HCT116 (cell line): ENCODE measurements around the gene SKIC3. TPM values are rescaled to one million over a fixed set of nuclear protein-coding genes. Genes with fewer than 3 reads are reported as not detected.

ENCODE experiments used
- ATAC-seq: fragments of 200-7000 bp; cut with Tn5 transposase; 2 replicates; pipeline ENCODE4 v1.9.1; 2020; ENCODE audit warnings: mild to moderate bottlenecking, moderate library complexity
- BruUV-seq: library from RNA; stranded (reverse); fragments of 400-500 nt; replicated peaks from 2 replicates; lab custom pipeline; 2021; lab: Mats Ljungman, UMichigan
- CTCF ChIA-PET: fragments of 300-600 bp; sonication (Branson Sonifier 250); formaldehyde crosslinking; loops from one replicate; lab custom pipeline; 2021; ENCODE audit warnings: antibody characterized with exemption; lab: Charles Lee
- POLR2A ChIA-PET: fragments of 300-600, 350-600 bp; sonication (Branson Sonifier 250); formaldehyde crosslinking; loops from one replicate; lab custom pipeline; 2021; ENCODE audit warnings: antibody characterized with exemption; lab: Charles Lee
- RAD21 ChIA-PET, 2 experiments: fragments of 300-600 bp; sonication (Branson Sonifier 250); formaldehyde crosslinking; loops; one replicate each; lab custom pipeline; 2023; ENCODE audit warnings: low total read pairs in 2 of 2; ENCODE audit not compliant: uncharacterized antibody in 2 of 2, unreplicated experiment in 2 of 2, low non-redundant PET in 1 of 2; lab: Charles Lee
- DNase-seq: peaks from one replicate; pipeline ENCODE4 v3.0.0-alpha.2; 2010; ENCODE audit warnings: low read depth, low spot score
- H2AFZ ChIP-seq: fragments of 200-600 bp; shearing (Covaris generic), sonication (generic); 2 replicates; pipeline ENCODE4 v1.6.1; 2017; ENCODE audit warnings: low read depth, mixed run types, mixed read lengths, antibody characterized with exemption, low read length; ENCODE audit not compliant: poor library complexity, severe bottlenecking
- H3K27ac ChIP-seq: 2 replicates; pipeline ENCODE4 v1.5.1; 2012; ENCODE audit warnings: low read depth, low read length
- H3K27me3 ChIP-seq: fragments of 200-600 bp; sonication (generic); 2 replicates; pipeline ENCODE4 v1.6.1; 2016; ENCODE audit warnings: mixed run types, low read length, mixed read lengths; ENCODE audit not compliant: insufficient read depth
- H3K36me3 ChIP-seq, 2 experiments: fragments of 200-500 bp in 1 of 2; fragments of 200-600 bp in 1 of 2; sonication (Bioruptor generic) in 1 of 2; sonication (generic) in 1 of 2; 2 replicates each; pipeline versions ENCODE4 v1.5.1 to v1.6.1; 2014 to 2016; ENCODE audit warnings: low read length in 2 of 2, inconsistent platforms in 1 of 2, mixed read lengths in 1 of 2, mixed run types in 1 of 2; ENCODE audit not compliant: insufficient read depth in 2 of 2, control insufficient read depth in 1 of 2
- H3K4me1 ChIP-seq, 2 experiments: fragments of 200-600 bp in 1 of 2; sonication (generic) in 1 of 2; 2 replicates each; pipeline versions ENCODE4 v1.5.1 to v1.6.1; 2012 to 2017; ENCODE audit warnings: low read length in 2 of 2, inconsistent platforms in 1 of 2, mild to moderate bottlenecking in 1 of 2, mixed read lengths in 1 of 2, mixed run types in 1 of 2, moderate library complexity in 1 of 2; ENCODE audit not compliant: insufficient read depth in 2 of 2, control insufficient read depth in 1 of 2
- H3K4me2 ChIP-seq: fragments of 200-600 bp; sonication (generic); 2 replicates; pipeline ENCODE4 v1.6.1; 2017; ENCODE audit warnings: mixed run types, low read length, mixed read lengths
- H3K4me3 ChIP-seq, 2 experiments: fragments of 200-600 bp in 1 of 2; sonication (generic) in 1 of 2; replicated peaks in 1 of 2; 2 replicates each; pipeline ENCODE4 v1.5.1; 2011 to 2016; ENCODE audit warnings: low read length in 2 of 2, control low read depth in 1 of 2, low read depth in 1 of 2, mild to moderate bottlenecking in 1 of 2, mixed read lengths in 1 of 2, mixed run types in 1 of 2
- H3K79me2 ChIP-seq: fragments of 200-600 bp; sonication (generic); 2 replicates; pipeline ENCODE4 v1.6.1; 2017; ENCODE audit warnings: mild to moderate bottlenecking, mixed run types, low read length, moderate library complexity, mixed read lengths; ENCODE audit not compliant: insufficient read depth
- H3K9ac ChIP-seq: fragments of 200-600 bp; sonication (generic); 2 replicates; pipeline ENCODE4 v1.6.1; 2016; ENCODE audit warnings: low read length, mixed read lengths
- H3K9me2 ChIP-seq: fragments of 200-600 bp; sonication (generic), shearing (Covaris generic); 2 replicates; pipeline ENCODE4 v1.6.1; 2017; ENCODE audit warnings: mixed run types, mild to moderate bottlenecking, moderate library complexity; ENCODE audit not compliant: insufficient read depth
- H3K9me3 ChIP-seq, 2 experiments: fragments of 200-500 bp in 1 of 2; fragments of 200-600 bp in 1 of 2; sonication (Bioruptor generic) in 1 of 2; sonication (generic) in 1 of 2; 2 replicates each; pipeline ENCODE4 v1.6.1; 2014 to 2017; ENCODE audit warnings: low read length in 2 of 2, mixed read lengths in 2 of 2, inconsistent platforms in 1 of 2, low read depth in 1 of 2, mild to moderate bottlenecking in 1 of 2, mixed run types in 1 of 2, moderate library complexity in 1 of 2; ENCODE audit not compliant: control insufficient read depth in 1 of 2, insufficient read depth in 1 of 2
- H4K20me1 ChIP-seq: fragments of 200-600 bp; sonication (generic), shearing (Covaris generic); 2 replicates; pipeline ENCODE4 v1.6.1; 2017; ENCODE audit warnings: mixed run types, mild to moderate bottlenecking, moderate library complexity; ENCODE audit not compliant: insufficient read depth
- CEBPB ChIP-seq: IDR thresholded peaks from 2 replicates; pipeline ENCODE4 v1.6.1; 2012; ENCODE audit warnings: low read depth
- EGR1 ChIP-seq: IDR thresholded peaks from 2 replicates; pipeline ENCODE4 v1.6.1; 2012; ENCODE audit warnings: low read depth
- ELF1 ChIP-seq: IDR thresholded peaks from 2 replicates; pipeline ENCODE4 v1.6.1; 2012; ENCODE audit warnings: low read depth, borderline replicate concordance
- EZH2 ChIP-seq: fragments of 200-600 bp; sonication (generic); IDR thresholded peaks from 2 replicates; pipeline ENCODE4 v1.6.1; 2017; ENCODE audit warnings: antibody characterized with exemption, mixed run types
- JUND ChIP-seq: IDR thresholded peaks from 2 replicates; pipeline ENCODE4 v1.6.1; 2012
- POLR2A ChIP-seq: IDR thresholded peaks from 2 replicates; pipeline ENCODE4 v1.7.0; 2011; ENCODE audit warnings: borderline replicate concordance; ENCODE audit not compliant: insufficient read depth, insufficient read length; ENCODE audit errors: extremely low read depth
- SIN3A ChIP-seq: IDR thresholded peaks from 2 replicates; pipeline ENCODE4 v1.6.1; 2012; ENCODE audit warnings: low read depth
- SP1 ChIP-seq: IDR thresholded peaks from 2 replicates; pipeline ENCODE4 v1.6.1; 2012; ENCODE audit warnings: low read depth
- TCF7L2 ChIP-seq: IDR thresholded peaks from 2 replicates; pipeline ENCODE4 v1.7.0; 2011; ENCODE audit warnings: borderline replicate concordance, inconsistent platforms; ENCODE audit not compliant: insufficient read depth, insufficient read length; ENCODE audit errors: extremely low read depth
- YY1 ChIP-seq: IDR thresholded peaks from 2 replicates; pipeline ENCODE4 v1.6.1; 2011; ENCODE audit warnings: low read length, low read depth, moderate library complexity, mild to moderate bottlenecking; ENCODE audit not compliant: insufficient replicate concordance; ENCODE audit errors: extremely low read depth
- ZFX ChIP-seq: fragments of 450-650 bp; IDR thresholded peaks from 2 replicates; pipeline ENCODE4 v1.6.1; 2017
- intact Hi-C: fragments of 100-400 bp; cut with micrococcal nuclease; formaldehyde crosslinking; loops from 2 replicates; pipeline ENCODE4 v1.10.0; 2022
- total RNA-seq: library from RNA; stranded (reverse); gene quantifications from one replicate; pipeline ENCODE4 v1.2.1, GENCODE V29; 2021; ENCODE audit not compliant: unreplicated experiment
- TF ChIP-seq, protein P1 (sequence below): IDR thresholded peaks from 2 replicates; pipeline ENCODE4 v1.6.1; 2012; ENCODE audit warnings: low read depth
- TF ChIP-seq, protein P2 (sequence below): IDR thresholded peaks from 2 replicates; pipeline ENCODE4 v1.6.1; 2011; ENCODE audit warnings: mild to moderate bottlenecking, low read length, moderate library complexity; ENCODE audit not compliant: insufficient replicate concordance; ENCODE audit errors: extremely low read depth
- TF ChIP-seq, protein P3 (sequence below): IDR thresholded peaks from 2 replicates; pipeline ENCODE4 v1.6.1; 2012

The SKIC3 gene
- total RNA-seq, 1 experiment from 2014 or later = 35.1 TPM

DNA sequence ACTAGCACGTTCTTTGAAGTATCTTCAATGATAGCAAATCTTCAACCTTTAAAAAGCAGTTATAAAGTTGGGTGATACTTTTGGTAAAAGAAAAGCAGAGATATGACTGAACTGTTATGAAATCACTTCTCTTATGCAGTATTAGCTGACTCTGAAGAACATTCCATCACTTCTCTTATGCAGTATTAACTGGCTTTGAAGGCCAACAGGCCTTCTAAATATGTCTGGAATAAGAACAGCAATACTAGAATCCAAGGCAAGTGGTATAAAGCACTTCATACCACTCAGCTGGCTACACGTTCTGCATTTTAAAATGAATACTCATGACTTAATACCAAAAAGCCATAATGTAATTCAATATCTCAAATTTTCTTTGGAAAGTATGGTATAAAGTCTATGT, 17.3 kb downstream of the SKIC3 start:
- POLR2A ChIA-PET = no interaction called here
- CTCF ChIA-PET = no interaction called here
- Histone ChIP-seq H3K79me2 (peaks cover 4% of the 10 kb centered on the region; the same call in 1 of the 2 replicates), H3K4me2 (no peak overlapping the region), H3K27me3 (no peaks in the 10 kb centered on the region), H3K9me2 (no peaks in the 10 kb centered on the region), H4K20me1 (no peaks in the 10 kb centered on the region), H3K36me3 (peaks cover 14 to 21% of the 10 kb centered on the region in 2 experiments), H3K9ac (no peak overlapping the region), H3K27ac (no peak overlapping the region), H3K4me3 (no peak overlapping the region), H3K4me1 (no peaks in the 10 kb centered on the region), H3K9me3 (no peaks in the 10 kb centered on the region), H2AFZ (no peak overlapping the region)
- RAD21 ChIA-PET = no interaction called here
- DNase-seq (no peak), ATAC-seq (no peak)
- intact Hi-C loops = no loop called here
- no TSS peak for BruUV-seq
- TF ChIP-seq YY1 (no peak), CEBPB (no peak), TCF7L2 (no peak), EGR1 (no peak), ZFX (no peak), EZH2 (no peak), SP1 (no peak), SIN3A (no peak), JUND (no peak), ELF1 (no peak), POLR2A (no peak)
- TF ChIP-seq, protein P1, sequence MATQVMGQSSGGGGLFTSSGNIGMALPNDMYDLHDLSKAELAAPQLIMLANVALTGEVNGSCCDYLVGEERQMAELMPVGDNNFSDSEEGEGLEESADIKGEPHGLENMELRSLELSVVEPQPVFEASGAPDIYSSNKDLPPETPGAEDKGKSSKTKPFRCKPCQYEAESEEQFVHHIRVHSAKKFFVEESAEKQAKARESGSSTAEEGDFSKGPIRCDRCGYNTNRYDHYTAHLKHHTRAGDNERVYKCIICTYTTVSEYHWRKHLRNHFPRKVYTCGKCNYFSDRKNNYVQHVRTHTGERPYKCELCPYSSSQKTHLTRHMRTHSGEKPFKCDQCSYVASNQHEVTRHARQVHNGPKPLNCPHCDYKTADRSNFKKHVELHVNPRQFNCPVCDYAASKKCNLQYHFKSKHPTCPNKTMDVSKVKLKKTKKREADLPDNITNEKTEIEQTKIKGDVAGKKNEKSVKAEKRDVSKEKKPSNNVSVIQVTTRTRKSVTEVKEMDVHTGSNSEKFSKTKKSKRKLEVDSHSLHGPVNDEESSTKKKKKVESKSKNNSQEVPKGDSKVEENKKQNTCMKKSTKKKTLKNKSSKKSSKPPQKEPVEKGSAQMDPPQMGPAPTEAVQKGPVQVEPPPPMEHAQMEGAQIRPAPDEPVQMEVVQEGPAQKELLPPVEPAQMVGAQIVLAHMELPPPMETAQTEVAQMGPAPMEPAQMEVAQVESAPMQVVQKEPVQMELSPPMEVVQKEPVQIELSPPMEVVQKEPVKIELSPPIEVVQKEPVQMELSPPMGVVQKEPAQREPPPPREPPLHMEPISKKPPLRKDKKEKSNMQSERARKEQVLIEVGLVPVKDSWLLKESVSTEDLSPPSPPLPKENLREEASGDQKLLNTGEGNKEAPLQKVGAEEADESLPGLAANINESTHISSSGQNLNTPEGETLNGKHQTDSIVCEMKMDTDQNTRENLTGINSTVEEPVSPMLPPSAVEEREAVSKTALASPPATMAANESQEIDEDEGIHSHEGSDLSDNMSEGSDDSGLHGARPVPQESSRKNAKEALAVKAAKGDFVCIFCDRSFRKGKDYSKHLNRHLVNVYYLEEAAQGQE = no peak
- TF ChIP-seq, protein P2, sequence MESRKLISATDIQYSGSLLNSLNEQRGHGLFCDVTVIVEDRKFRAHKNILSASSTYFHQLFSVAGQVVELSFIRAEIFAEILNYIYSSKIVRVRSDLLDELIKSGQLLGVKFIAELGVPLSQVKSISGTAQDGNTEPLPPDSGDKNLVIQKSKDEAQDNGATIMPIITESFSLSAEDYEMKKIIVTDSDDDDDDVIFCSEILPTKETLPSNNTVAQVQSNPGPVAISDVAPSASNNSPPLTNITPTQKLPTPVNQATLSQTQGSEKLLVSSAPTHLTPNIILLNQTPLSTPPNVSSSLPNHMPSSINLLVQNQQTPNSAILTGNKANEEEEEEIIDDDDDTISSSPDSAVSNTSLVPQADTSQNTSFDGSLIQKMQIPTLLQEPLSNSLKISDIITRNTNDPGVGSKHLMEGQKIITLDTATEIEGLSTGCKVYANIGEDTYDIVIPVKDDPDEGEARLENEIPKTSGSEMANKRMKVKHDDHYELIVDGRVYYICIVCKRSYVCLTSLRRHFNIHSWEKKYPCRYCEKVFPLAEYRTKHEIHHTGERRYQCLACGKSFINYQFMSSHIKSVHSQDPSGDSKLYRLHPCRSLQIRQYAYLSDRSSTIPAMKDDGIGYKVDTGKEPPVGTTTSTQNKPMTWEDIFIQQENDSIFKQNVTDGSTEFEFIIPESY = no peak
- TF ChIP-seq, protein P3, sequence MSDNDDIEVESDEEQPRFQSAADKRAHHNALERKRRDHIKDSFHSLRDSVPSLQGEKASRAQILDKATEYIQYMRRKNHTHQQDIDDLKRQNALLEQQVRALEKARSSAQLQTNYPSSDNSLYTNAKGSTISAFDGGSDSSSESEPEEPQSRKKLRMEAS = no peak
